ENCODE data around the gene SALL1.

DNA sequence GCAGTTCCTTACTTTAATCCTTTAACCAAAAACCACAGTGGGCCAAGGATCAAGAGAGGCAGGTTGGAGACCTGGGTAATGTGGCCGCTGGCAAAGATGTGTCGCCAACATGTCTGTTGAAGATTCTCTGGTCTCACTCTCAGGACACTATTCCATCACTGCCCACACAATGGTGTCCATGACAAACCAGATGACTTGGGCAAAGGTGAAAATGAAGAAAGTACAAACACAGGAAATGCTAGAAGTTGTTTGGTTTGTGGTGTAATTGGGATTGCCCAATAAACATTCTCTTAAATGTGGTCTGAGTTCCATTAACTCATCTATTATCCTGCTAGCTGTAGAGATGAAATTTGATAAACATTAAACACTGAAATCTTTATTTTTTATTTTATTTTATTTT lies 43.3 kb downstream of the SALL1 start:
- TF ChIP-seq, protein P1, sequence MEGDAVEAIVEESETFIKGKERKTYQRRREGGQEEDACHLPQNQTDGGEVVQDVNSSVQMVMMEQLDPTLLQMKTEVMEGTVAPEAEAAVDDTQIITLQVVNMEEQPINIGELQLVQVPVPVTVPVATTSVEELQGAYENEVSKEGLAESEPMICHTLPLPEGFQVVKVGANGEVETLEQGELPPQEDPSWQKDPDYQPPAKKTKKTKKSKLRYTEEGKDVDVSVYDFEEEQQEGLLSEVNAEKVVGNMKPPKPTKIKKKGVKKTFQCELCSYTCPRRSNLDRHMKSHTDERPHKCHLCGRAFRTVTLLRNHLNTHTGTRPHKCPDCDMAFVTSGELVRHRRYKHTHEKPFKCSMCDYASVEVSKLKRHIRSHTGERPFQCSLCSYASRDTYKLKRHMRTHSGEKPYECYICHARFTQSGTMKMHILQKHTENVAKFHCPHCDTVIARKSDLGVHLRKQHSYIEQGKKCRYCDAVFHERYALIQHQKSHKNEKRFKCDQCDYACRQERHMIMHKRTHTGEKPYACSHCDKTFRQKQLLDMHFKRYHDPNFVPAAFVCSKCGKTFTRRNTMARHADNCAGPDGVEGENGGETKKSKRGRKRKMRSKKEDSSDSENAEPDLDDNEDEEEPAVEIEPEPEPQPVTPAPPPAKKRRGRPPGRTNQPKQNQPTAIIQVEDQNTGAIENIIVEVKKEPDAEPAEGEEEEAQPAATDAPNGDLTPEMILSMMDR (IDR thresholded peaks at IDR 0.05; ENCODE audit: poor library complexity, severe bottlenecking): no peak
- no peak for TF ChIP-seq EZH2 (IDR thresholded peaks at IDR 0.05; ENCODE audit: borderline replicate concordance, insufficient read depth, low read length, poor library complexity, severe bottlenecking)
- TF ChIP-seq, protein P2, sequence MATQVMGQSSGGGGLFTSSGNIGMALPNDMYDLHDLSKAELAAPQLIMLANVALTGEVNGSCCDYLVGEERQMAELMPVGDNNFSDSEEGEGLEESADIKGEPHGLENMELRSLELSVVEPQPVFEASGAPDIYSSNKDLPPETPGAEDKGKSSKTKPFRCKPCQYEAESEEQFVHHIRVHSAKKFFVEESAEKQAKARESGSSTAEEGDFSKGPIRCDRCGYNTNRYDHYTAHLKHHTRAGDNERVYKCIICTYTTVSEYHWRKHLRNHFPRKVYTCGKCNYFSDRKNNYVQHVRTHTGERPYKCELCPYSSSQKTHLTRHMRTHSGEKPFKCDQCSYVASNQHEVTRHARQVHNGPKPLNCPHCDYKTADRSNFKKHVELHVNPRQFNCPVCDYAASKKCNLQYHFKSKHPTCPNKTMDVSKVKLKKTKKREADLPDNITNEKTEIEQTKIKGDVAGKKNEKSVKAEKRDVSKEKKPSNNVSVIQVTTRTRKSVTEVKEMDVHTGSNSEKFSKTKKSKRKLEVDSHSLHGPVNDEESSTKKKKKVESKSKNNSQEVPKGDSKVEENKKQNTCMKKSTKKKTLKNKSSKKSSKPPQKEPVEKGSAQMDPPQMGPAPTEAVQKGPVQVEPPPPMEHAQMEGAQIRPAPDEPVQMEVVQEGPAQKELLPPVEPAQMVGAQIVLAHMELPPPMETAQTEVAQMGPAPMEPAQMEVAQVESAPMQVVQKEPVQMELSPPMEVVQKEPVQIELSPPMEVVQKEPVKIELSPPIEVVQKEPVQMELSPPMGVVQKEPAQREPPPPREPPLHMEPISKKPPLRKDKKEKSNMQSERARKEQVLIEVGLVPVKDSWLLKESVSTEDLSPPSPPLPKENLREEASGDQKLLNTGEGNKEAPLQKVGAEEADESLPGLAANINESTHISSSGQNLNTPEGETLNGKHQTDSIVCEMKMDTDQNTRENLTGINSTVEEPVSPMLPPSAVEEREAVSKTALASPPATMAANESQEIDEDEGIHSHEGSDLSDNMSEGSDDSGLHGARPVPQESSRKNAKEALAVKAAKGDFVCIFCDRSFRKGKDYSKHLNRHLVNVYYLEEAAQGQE (IDR thresholded peaks at IDR 0.05; ENCODE audit: borderline replicate concordance): no peak
- TF ChIP-seq POLR2AphosphoS5 (IDR thresholded peaks at IDR 0.05): no peak
- no peak for TF ChIP-seq RAD21 (conservative IDR thresholded peaks at IDR 0.05)
- TF ChIP-seq EP300 (conservative IDR thresholded peaks at IDR 0.05; ENCODE audit: poor library complexity, severe bottlenecking): no peak
- TF ChIP-seq TAF1 (IDR thresholded peaks at IDR 0.05; ENCODE audit: low read depth): no peak
- TF ChIP-seq MXI1 (conservative IDR thresholded peaks at IDR 0.05; ENCODE audit: poor library complexity, severe bottlenecking): no peak

Data from neural cell (in vitro differentiated cells).